B cell (primary cell): Measurements from ENCODE around the gene LRRC4B. TPM values are rescaled to one million over a fixed set of nuclear protein-coding genes. Genes with fewer than 3 reads are reported as not detected.

Experiments used
- ATAC-seq: fragments of 200-7000 bp; cut with Tn5 transposase; one replicate; pipeline ENCODE4 v1.10.0; 2021; ENCODE audit warnings: low read depth, mild to moderate bottlenecking, moderate number of reproducible peaks, moderate library complexity
- CTCF ChIA-PET: fragments of 350-600 bp; sonication (Branson Sonifier 250); formaldehyde crosslinking; loops from one replicate; lab custom pipeline; 2021; ENCODE audit warnings: antibody characterized with exemption, inconsistent platforms; lab: Charles Lee
- POLR2A ChIA-PET: fragments of 350-600 bp; sonication (Branson Sonifier 250); formaldehyde crosslinking; loops from one replicate; lab custom pipeline; 2021; ENCODE audit warnings: antibody characterized with exemption; lab: Charles Lee
- DNase-seq: peaks from one replicate; pipeline ENCODE4 v3.0.0; 2013
- H2AFZ ChIP-seq: 2 replicates; pipeline ENCODE4 v1.6.1; 2012; ENCODE audit warnings: mild to moderate bottlenecking, low read depth, low read length; ENCODE audit not compliant: insufficient read depth, poor library complexity, severe bottlenecking
- H3K27ac ChIP-seq, 2 donors: 1 replicate in 1 of 2; 2 replicates in 1 of 2; pipeline ENCODE4 v1.5.1; 2012 to 2013; ENCODE audit warnings: low read length in 2 of 2, mild to moderate bottlenecking in 2 of 2, moderate library complexity in 1 of 2
- H3K27me3 ChIP-seq, 4 experiments: fragments of 200-600 bp in 1 of 4; sonication (generic) in 1 of 4; replicated peaks in 1 of 4; 1 replicate in 2 of 4; 2 replicates in 2 of 4; pipeline versions ENCODE4 v1.6.1 to v1.7.0; 2013 to 2016; ENCODE audit warnings: low read length in 3 of 4, mild to moderate bottlenecking in 2 of 4, mixed read lengths in 1 of 4, moderate library complexity in 1 of 4; ENCODE audit not compliant: insufficient read depth in 4 of 4, control insufficient read depth in 3 of 4; ENCODE audit errors: control extremely low read depth in 1 of 4
- H3K36me3 ChIP-seq, 2 experiments: replicated peaks in 1 of 2; 1 replicate in 1 of 2; 2 replicates in 1 of 2; pipeline versions ENCODE4 v1.6.1 to v1.7.1; 2013; ENCODE audit warnings: low read length in 1 of 2; ENCODE audit not compliant: insufficient read depth in 2 of 2, control insufficient read depth in 1 of 2; ENCODE audit errors: control extremely low read depth in 1 of 2, extremely low read depth in 1 of 2
- H3K4me1 ChIP-seq, 2 donors: fragments of 200-600 bp in 1 of 2; sonication (generic) in 1 of 2; 1 replicate in 1 of 2; 2 replicates in 1 of 2; pipeline versions ENCODE4 v1.5.1 to v1.6.1; 2013 to 2017; ENCODE audit warnings: low read length in 2 of 2; ENCODE audit not compliant: control insufficient read depth in 2 of 2, insufficient read depth in 2 of 2
- H3K4me2 ChIP-seq: replicated peaks from 2 replicates; pipeline ENCODE3; 2012; ENCODE audit warnings: mild to moderate bottlenecking, low read depth, low read length; ENCODE audit not compliant: poor library complexity, severe bottlenecking
- H3K4me3 ChIP-seq, 5 experiments: fragments of 200-600 bp in 1 of 5; sonication (generic) in 1 of 5; 1 replicate in 3 of 5; 2 replicates in 2 of 5; pipeline versions ENCODE4 v1.5.1 to v1.7.0; 2011 to 2016; ENCODE audit warnings: low read length in 4 of 5, mild to moderate bottlenecking in 4 of 5, low read depth in 2 of 5, control low read depth in 1 of 5, moderate library complexity in 1 of 5; ENCODE audit not compliant: insufficient read depth in 1 of 5; ENCODE audit errors: control extremely low read depth in 1 of 5, extremely low read depth in 1 of 5
- H3K79me2 ChIP-seq: fragments of 200-600 bp; sonication (generic); one replicate; pipeline ENCODE4 v1.6.0; 2016; ENCODE audit warnings: low read length; ENCODE audit not compliant: control insufficient read depth, insufficient read depth
- H3K9ac ChIP-seq: fragments of 200-600 bp; sonication (generic); 2 replicates; pipeline ENCODE4 v1.6.1; 2017; ENCODE audit warnings: mild to moderate bottlenecking, low read length, moderate library complexity
- H3K9me3 ChIP-seq, 3 donors: one replicate each; pipeline versions ENCODE4 v1.6.1 to v1.7.1; 2013; ENCODE audit warnings: low read length in 2 of 3; ENCODE audit not compliant: control insufficient read depth in 2 of 3, insufficient read depth in 1 of 3; ENCODE audit errors: control extremely low read depth in 1 of 3
- H4K20me1 ChIP-seq: 2 replicates; pipeline ENCODE4 v1.6.0; 2012; ENCODE audit warnings: mild to moderate bottlenecking, low read length; ENCODE audit not compliant: insufficient read depth, control insufficient read depth, poor library complexity, severe bottlenecking
- H3K27ac Mint-ChIP-seq: one replicate; pipeline ENCODE4 v1.8.0; 2021; ENCODE audit warnings: mixed read lengths
- H3K27me3 Mint-ChIP-seq: one replicate; pipeline ENCODE4 v1.8.0; 2021; ENCODE audit warnings: mixed read lengths
- H3K4me1 Mint-ChIP-seq: one replicate; pipeline ENCODE4 v1.8.0; 2021; ENCODE audit warnings: mixed read lengths
- H3K4me3 Mint-ChIP-seq: one replicate; pipeline ENCODE4 v1.8.0; 2021; ENCODE audit warnings: mixed read lengths
- H3K9me3 Mint-ChIP-seq: one replicate; pipeline ENCODE4 v1.8.0; 2022; ENCODE audit warnings: mixed read lengths; ENCODE audit not compliant: insufficient read depth
- EZH2 ChIP-seq: IDR thresholded peaks from 2 replicates; pipeline ENCODE4 v1.6.1; 2012; ENCODE audit warnings: borderline replicate concordance, low read depth, mild to moderate bottlenecking, moderate library complexity, low read length; ENCODE audit not compliant: insufficient read depth, poor library complexity, severe bottlenecking
- WGBS: methylation state at CpG from one replicate; pipeline ENCODE4 v1.1.5; 2013; ENCODE audit warnings: missing lambda C conversion rate; ENCODE audit not compliant: insufficient coverage; 5-methylcytosine and 5-hydroxymethylcytosine counted together
- intact Hi-C: fragments of 100-400 bp; cut with micrococcal nuclease; formaldehyde crosslinking; loops from one replicate; pipeline ENCODE4 v1.10.0; 2022
- polyA plus RNA-seq: library from polyadenylated mRNA; depleted of rRNA; stranded (reverse); fragments of >200 nt; gene quantifications from 2 replicates; pipeline ENCODE4 v1.2.3, GENCODE V29; 2012
- total RNA-seq, 2 donors: library from RNA; stranded (reverse); fragments of 120-200 nt in 1 of 2; gene quantifications; 1 replicate in 1 of 2; 2 replicates in 1 of 2; pipeline versions ENCODE4 v1.2.3 to v1.2.4, GENCODE V29; 2013 to 2022
- TF ChIP-seq, protein P1 (sequence below): fragments of 200-600 bp; IDR thresholded peaks from one replicate; pipeline ENCODE4 v1.8.0; 2022; ENCODE audit warnings: antibody characterized with exemption, mild to moderate bottlenecking

The LRRC4B gene
- total and polyA plus RNA-seq, 2 donors (not counting 1 experiment from before 2014, with no cell fraction given): 0.03 TPM; not detected in 1

DNA sequence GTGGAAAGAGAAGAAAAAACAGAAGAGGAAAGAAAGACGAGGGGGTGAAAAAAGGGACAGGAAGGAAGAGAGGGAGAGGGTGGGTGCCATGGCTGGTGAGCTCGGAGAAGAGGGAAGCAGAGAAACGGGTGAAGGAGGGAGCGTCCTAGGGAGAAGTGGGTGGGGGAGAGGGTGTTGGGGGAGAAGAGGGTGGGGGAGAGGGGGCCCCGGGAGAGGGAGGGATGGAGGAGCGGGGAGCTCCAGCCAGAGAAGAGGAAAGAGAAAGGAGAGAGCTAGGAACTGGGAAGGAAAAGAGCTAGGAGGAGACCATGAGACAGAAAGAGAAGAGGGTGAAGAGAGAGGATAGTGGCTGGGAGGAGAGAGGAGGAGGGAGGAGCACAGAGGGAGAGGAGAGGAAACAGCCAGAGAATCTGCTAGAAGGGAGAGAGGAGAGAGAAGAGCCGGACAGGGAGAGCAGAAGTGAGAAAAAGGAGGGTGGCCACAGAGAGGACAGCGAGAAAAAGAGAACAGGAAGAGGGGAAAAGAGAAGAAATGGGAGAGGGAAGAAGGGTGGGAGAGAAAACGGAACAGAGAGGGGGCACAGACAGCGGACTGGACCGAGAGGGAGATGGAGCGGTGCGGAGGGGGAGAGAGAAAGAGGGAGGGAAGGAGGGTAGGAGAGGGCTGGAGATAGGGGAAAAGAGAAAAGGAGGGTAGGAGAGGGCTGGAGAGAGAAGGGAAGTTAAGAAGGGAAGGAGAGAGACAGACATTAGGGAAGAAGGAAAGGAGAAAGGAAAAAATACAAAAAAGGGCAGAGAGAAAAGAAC, 79.6 kb downstream of the LRRC4B start:
- peaks cover 0 to 15% (median 0%) of the 10 kb centered on the region in 3 donors for H3K9me3 ChIP-seq

More for the DNA sequence above, 79.6 kb downstream of the LRRC4B start:
- H3K4me3 Mint-ChIP-seq: no peak overlapping the region
- WGBS: 51% methylated on average over 12 of the region's 13 CpGs
- Histone ChIP-seq H3K4me1 (peaks cover 16% of the 10 kb centered on the region in 2 donors), H3K27me3 (no peaks in the 10 kb centered on the region), H4K20me1 (peaks cover 16% of the 10 kb centered on the region), H3K9ac (no peak overlapping the region), H3K4me2 (no peak overlapping the region), H3K36me3 (peaks cover 0 to 5% of the 10 kb centered on the region in 2 experiments), H3K4me3 (no peak overlapping the region), H2AFZ (no peak overlapping the region), H3K27ac (no peak overlapping the region), H3K79me2 (peaks cover 6% of the 10 kb centered on the region)
- ChIA-PET CTCF (no interaction called here), POLR2A (no interaction called here)
- H3K27me3 Mint-ChIP-seq: no peaks in the 10 kb centered on the region
- no peak for DNase-seq
- no peak for ATAC-seq
- H3K4me1 Mint-ChIP-seq: peaks cover 27% of the 10 kb centered on the region
- intact Hi-C loops: no loop called here
- TF ChIP-seq EZH2: no peak
- TF ChIP-seq, protein P1, sequence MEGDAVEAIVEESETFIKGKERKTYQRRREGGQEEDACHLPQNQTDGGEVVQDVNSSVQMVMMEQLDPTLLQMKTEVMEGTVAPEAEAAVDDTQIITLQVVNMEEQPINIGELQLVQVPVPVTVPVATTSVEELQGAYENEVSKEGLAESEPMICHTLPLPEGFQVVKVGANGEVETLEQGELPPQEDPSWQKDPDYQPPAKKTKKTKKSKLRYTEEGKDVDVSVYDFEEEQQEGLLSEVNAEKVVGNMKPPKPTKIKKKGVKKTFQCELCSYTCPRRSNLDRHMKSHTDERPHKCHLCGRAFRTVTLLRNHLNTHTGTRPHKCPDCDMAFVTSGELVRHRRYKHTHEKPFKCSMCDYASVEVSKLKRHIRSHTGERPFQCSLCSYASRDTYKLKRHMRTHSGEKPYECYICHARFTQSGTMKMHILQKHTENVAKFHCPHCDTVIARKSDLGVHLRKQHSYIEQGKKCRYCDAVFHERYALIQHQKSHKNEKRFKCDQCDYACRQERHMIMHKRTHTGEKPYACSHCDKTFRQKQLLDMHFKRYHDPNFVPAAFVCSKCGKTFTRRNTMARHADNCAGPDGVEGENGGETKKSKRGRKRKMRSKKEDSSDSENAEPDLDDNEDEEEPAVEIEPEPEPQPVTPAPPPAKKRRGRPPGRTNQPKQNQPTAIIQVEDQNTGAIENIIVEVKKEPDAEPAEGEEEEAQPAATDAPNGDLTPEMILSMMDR: no peak
- no peak overlapping the region for H3K27ac Mint-ChIP-seq
- no peaks in the 10 kb centered on the region for H3K9me3 Mint-ChIP-seq
